Measurements from ENCODE around the gene MAMDC4. TPM values are rescaled to one million over a fixed set of nuclear protein-coding genes. Genes with fewer than 3 reads are reported as not detected.

Gene MAMDC4
- total RNA-seq, 4 donors from 2014 or later: 0.89 to 1.4 (median 1.4) TPM

DNA sequence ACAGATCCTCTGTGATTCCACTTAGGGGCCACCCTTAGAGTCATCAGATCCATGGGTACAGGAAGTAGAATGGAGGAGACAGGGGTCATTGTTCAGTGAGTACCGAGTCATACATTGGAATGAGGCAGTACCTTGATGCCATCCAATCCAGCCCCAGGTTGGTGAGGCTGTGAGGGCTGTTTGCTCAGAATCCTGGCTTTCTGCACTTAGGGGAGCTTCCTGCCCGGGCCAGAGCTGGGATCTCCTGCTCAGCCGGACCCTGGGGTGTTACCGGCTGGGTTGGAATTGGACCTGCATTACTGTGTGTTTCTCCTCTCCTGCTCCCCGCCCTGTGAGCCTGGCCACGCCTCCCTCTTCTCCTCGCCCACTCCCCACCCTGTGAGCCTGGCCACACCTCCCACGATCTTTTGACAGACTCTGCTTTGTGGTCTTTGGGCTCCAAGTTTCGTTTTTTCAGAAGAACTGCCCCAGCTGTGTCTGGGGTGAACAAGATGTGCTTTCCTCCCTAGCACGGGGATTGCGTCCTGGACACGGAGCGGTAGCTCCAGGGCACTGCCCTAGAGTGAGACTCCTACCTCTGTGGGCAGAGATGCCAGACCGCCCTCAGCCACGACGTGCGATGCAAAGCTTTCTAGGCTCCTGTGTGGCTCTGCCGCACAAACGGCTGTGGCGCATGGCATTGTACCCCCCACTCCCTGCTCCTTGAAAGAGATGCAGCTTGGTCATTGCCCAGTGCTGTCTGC is 49.5 kb downstream of the MAMDC4 start:
- peak; percentile 31 to 88 for DNase-seq (ENCODE audit: low spot score in 2 of 2)

DNA sequence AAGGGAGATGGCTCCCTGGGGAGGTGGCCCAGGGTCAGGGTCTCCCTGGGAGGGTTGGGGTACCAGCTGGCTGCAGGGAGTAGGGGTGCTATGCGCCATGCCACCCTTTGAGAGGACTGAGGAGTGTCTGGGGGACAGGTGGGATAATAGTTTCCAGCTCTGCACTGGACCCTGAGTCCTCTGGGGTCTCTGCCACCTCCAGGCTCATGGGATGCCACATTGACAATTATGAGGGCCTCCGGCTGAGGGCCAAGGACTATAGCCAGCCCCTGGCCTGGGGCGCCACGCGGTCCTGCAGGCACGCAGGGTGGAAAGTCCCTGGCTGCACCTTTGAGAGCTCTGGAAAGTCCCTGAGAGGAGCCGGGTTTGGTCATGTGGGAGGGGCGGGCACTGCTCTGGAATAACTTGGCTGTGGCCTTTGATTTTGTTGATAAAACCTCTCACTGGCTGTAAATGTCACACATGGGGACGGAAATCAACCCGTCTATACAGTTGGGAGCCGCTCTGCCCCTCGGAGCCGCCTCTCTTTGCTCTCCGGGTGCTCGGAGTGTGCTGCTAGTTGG is 50.2 kb downstream of the MAMDC4 start:
- intact Hi-C loops (cut with DNase I; ENCODE audit: low total_unique reads): no loop called here
- TF ChIP-seq POLR2A (IDR thresholded peaks at IDR 0.05): no peak
- TF ChIP-seq, protein P1, sequence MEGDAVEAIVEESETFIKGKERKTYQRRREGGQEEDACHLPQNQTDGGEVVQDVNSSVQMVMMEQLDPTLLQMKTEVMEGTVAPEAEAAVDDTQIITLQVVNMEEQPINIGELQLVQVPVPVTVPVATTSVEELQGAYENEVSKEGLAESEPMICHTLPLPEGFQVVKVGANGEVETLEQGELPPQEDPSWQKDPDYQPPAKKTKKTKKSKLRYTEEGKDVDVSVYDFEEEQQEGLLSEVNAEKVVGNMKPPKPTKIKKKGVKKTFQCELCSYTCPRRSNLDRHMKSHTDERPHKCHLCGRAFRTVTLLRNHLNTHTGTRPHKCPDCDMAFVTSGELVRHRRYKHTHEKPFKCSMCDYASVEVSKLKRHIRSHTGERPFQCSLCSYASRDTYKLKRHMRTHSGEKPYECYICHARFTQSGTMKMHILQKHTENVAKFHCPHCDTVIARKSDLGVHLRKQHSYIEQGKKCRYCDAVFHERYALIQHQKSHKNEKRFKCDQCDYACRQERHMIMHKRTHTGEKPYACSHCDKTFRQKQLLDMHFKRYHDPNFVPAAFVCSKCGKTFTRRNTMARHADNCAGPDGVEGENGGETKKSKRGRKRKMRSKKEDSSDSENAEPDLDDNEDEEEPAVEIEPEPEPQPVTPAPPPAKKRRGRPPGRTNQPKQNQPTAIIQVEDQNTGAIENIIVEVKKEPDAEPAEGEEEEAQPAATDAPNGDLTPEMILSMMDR (IDR thresholded peaks at IDR 0.05): no peak
- WGBS, 2 donors: 5 to 15% methylated on average over 11 to 15 of the region's 15 CpGs
- no peak overlapping the region for H3K4me3 ChIP-seq (ENCODE audit: low read depth, poor library complexity, severe bottlenecking)
- peak; percentile 74 to 88 for DNase-seq (ENCODE audit: low spot score in 2 of 2)

More for the DNA sequence above, 49.5 kb downstream of the MAMDC4 start:
- no peak overlapping the region for H3K4me3 ChIP-seq (ENCODE audit: low read depth, poor library complexity, severe bottlenecking)
- TF ChIP-seq POLR2A (IDR thresholded peaks at IDR 0.05): no peak
- TF ChIP-seq, protein P1 (IDR thresholded peaks at IDR 0.05): no peak
- intact Hi-C loops (cut with DNase I; ENCODE audit: low total_unique reads): no loop called here
- 15 to 17% methylated on average over 20 of the region's 20 CpGs for WGBS, 2 donors

DNA sequence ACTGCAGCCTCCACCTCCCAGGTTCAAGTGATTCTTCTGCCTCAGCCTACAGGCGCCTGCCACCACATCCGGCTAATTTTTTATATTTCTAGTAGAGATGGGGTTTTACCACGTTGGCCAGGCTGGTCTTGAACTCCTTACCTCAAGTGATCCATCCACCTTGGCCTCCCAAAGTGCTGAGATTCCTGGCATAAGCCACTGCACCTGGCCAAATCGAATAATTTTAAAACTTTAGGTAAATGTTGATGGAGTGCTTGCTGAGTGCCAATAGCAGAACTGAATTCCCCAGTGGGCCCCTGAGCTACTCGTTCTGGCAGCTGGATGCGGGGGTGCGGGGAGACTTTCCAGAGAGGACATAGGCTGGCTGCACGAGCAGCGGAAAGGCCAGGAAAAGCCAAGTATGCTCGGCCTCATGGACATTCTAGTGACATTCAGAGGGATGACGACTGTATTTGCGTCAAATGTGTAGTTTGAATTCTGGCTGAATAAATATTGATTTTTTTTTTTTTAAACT is 51.0 kb downstream of the MAMDC4 start:
- intact Hi-C loops (cut with DNase I; ENCODE audit: low total_unique reads): no loop called here
- TF ChIP-seq, protein P1 (IDR thresholded peaks at IDR 0.05): no peak
- TF ChIP-seq POLR2A (IDR thresholded peaks at IDR 0.05): no peak
- no peak overlapping the region for H3K4me3 ChIP-seq (ENCODE audit: low read depth, poor library complexity, severe bottlenecking)
- WGBS, 2 donors: 64 to 66% methylated on average over 12 of the region's 12 CpGs
- no peak for DNase-seq (ENCODE audit: low spot score in 2 of 2)

DNA sequence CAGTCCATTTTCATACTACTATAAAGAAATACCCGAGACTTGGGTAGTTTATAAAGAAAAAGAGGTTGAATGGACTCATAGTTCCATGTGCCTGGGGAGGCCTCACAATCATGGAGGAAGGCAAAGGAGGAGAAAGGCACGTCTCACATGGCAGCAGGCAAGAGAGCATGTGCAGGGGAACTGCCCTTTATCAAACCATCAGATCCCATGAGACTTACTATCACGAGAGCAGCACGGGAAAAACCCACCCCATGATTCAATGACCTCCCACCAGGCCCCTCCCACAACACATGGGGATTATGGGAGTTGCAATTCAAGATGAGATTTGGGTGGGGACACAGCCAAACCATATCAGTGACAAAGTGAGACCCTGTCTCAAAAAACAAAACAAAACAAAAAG is 54.1 kb downstream of the MAMDC4 start:
- TF ChIP-seq, protein P1 (IDR thresholded peaks at IDR 0.05): no peak
- no peak for TF ChIP-seq POLR2A (IDR thresholded peaks at IDR 0.05)
- 72 to 74% methylated on average over 4 of the region's 4 CpGs for WGBS, 2 donors
- intact Hi-C loops (cut with DNase I; ENCODE audit: low total_unique reads): no loop called here

DNA sequence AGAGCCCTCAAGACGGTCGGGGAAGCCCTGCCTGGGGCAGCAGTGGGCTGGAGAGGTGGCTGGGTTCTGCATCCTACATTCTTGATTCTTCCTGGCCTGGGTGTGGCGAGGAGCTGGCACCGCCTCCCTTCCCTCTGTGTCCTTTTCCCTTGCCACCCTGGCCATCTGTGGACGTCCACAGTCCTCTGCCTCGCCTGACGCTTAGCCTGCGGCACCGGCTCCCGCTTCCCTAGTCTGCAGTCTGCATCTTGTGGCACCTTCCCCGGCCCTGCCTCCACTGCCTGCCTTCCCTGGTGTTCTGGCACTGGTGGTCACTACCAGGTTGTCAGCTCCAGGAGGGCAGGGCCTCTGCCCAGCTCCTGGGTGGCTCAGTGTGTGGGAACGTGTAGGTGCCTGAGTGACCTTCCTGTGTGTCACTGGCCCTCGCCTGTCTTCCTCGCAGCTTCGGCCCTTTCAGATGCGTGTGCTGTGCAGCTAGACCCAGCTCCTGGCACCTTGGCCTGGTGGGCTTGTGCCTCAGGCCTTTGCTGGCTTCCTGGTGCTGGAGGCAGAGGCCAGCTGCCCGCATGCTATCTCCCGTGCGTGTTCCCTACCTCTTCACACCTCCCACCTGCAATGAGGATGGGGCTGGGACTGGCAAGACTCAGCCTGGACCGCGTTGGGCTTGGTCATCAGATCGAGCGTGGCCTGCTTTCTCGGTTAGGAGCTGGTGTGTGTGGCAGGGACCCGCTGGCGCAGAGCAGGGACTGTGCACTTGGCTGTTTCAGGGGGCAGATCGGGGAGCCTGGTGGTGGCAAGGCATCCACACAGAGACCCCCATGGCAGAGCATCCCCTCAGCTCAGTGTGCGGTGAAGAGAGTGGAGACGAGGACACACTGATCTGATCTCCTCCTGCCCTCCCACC is 55.1 kb downstream of the MAMDC4 start:
- no peak overlapping the region for H3K4me3 ChIP-seq (ENCODE audit: low read depth, poor library complexity, severe bottlenecking)
- 95 to 98% methylated on average over 28 to 29 of the region's 29 CpGs for WGBS, 2 donors
- TF ChIP-seq, protein P1 (IDR thresholded peaks at IDR 0.05): no peak
- DNase-seq (ENCODE audit: low spot score in 2 of 2): no peak
- intact Hi-C loops (cut with DNase I; ENCODE audit: low total_unique reads): no loop called here

More for the DNA sequence above, 54.1 kb downstream of the MAMDC4 start:
- no peak for DNase-seq (ENCODE audit: low spot score in 2 of 2)
- no peak overlapping the region for H3K4me3 ChIP-seq (ENCODE audit: low read depth, poor library complexity, severe bottlenecking)

Small RNA genes within 50 kb of the gene (microRNA-seq; reads per million reads assigned to microRNA genes)
- 0 reads per million in 2 donors for gene MIR4292 (ENCODE audit: borderline number of aligned reads in 1 of 2, borderline replicate concordance in 2 of 2)
- gene MIR4479 (ENCODE audit: borderline number of aligned reads in 1 of 2, borderline replicate concordance in 2 of 2): 0 to 0.68 reads per million in 2 donors

Other genes starting within 250 kb of the MAMDC4 start
- 10 to 100 TPM; 27.8 to 62.2 (median 46.2) TPM for gene EGFL7, start 189.4 kb upstream of the MAMDC4 start, total RNA-seq
- 10 to 100 TPM; 52.4 to 77.7 (median 63.5) TPM for gene AGPAT2, start 164.9 kb upstream of the MAMDC4 start, total RNA-seq
- 10 to 100 TPM in 2 of 4 donors, 1 to 10 TPM in 2; 7.1 to 13.5 (median 9.5) TPM for gene DIPK1B, start 139.8 kb upstream of the MAMDC4 start, total RNA-seq
- gene LCN10, start 109.4 kb upstream of the MAMDC4 start, total RNA-seq: 1 to 10 TPM in 2 of 4 donors, under 1 TPM in 1, not detected in 1; 0.61 to 5.7 (median 1.7) TPM
- 1 to 10 TPM in 2 of 4 donors, not detected in 2; 6.3 to 7.3 TPM for gene LCN6, start 103.8 kb upstream of the MAMDC4 start, total RNA-seq
- not detected for gene LCN8, start 94.1 kb upstream of the MAMDC4 start, total RNA-seq
- not detected for gene LCN15, start 87.8 kb upstream of the MAMDC4 start, total RNA-seq
- 100 to 1,000 TPM in 2 of 4 donors, 10 to 100 TPM in 2; 67.7 to 120 (median 91.3) TPM for gene TMEM141, start 61.0 kb upstream of the MAMDC4 start, total RNA-seq
- gene CCDC183, start 56.0 kb upstream of the MAMDC4 start, total RNA-seq: 1 to 10 TPM in 3 of 4 donors, under 1 TPM in 1; 0.37 to 9.1 (median 2.0) TPM
- gene RABL6, start 44.4 kb upstream of the MAMDC4 start, total RNA-seq: 10 to 100 TPM; 47.8 to 75.1 (median 55.5) TPM
- gene AJM1, start 9.9 kb upstream of the MAMDC4 start, total RNA-seq: 1 to 10 TPM; 1.4 to 2.9 (median 1.6) TPM
- gene PHPT1, start 2.9 kb upstream of the MAMDC4 start, total RNA-seq: 10 to 100 TPM; 22.0 to 60.4 (median 48.7) TPM
- gene EDF1, start 14.0 kb downstream of the MAMDC4 start, total RNA-seq: 100 to 1,000 TPM; 354 to 399 (median 376) TPM
- gene TRAF2, start 34.2 kb downstream of the MAMDC4 start, total RNA-seq: 10 to 100 TPM; 13.2 to 16.7 (median 15.8) TPM
- gene FBXW5, start 92.4 kb downstream of the MAMDC4 start, total RNA-seq: 100 to 1,000 TPM; 145 to 182 (median 154) TPM
- not detected for gene C8G, start 92.9 kb downstream of the MAMDC4 start, total RNA-seq
- gene LCN12, start 99.9 kb downstream of the MAMDC4 start, total RNA-seq: not detected
- 10 to 100 TPM in 3 of 4 donors, 1 to 10 TPM in 1; 9.7 to 75.3 (median 14.8) TPM for gene PTGDS, start 125.2 kb downstream of the MAMDC4 start, total RNA-seq
- gene LCNL1, start 130.6 kb downstream of the MAMDC4 start, total RNA-seq: under 1 TPM in 2 of 4 donors, not detected in 2; 0.36 to 0.37 TPM
- 10 to 100 TPM; 38.7 to 75.8 (median 58.2) TPM for gene PAXX, start 140.1 kb downstream of the MAMDC4 start, total RNA-seq
- gene CLIC3, start 144.2 kb downstream of the MAMDC4 start, total RNA-seq: 100 to 1,000 TPM; 114 to 328 (median 163) TPM
- gene ABCA2, start 175.9 kb downstream of the MAMDC4 start, total RNA-seq: 10 to 100 TPM; 18.2 to 27.6 (median 23.7) TPM
- under 1 TPM in 2 of 4 donors, not detected in 2; 0.22 to 0.39 TPM for gene FUT7, start 179.7 kb downstream of the MAMDC4 start, total RNA-seq
- 10 to 100 TPM; 29.1 to 63.9 (median 56.1) TPM for gene NPDC1, start 193.8 kb downstream of the MAMDC4 start, total RNA-seq
- gene ENTPD2, start 201.7 kb downstream of the MAMDC4 start, total RNA-seq: 10 to 100 TPM; 10.1 to 14.7 (median 12.1) TPM
- 10 to 100 TPM in 2 of 4 donors, 1 to 10 TPM in 2; 5.7 to 25.6 (median 13.7) TPM for gene SAPCD2, start 218.2 kb downstream of the MAMDC4 start, total RNA-seq
- 10 to 100 TPM in 1 of 4 donors, 1 to 10 TPM in 3; 6.6 to 13.7 (median 7.9) TPM for gene UAP1L1, start 225.2 kb downstream of the MAMDC4 start, total RNA-seq
- 10 to 100 TPM; 57.7 to 81.0 (median 61.8) TPM for gene MAN1B1, start 234.6 kb downstream of the MAMDC4 start, total RNA-seq